Calu3 (cell line): ENCODE measurements around the gene SYMPK. TPM values are rescaled to one million over a fixed set of nuclear protein-coding genes. Genes with fewer than 3 reads are reported as not detected.

ENCODE experiments used
- BruUV-seq: library from RNA; stranded (reverse); fragments of 400-500 nt; replicated peaks from 2 replicates; lab custom pipeline; 2021; lab: Mats Ljungman, UMichigan
- CTCF ChIA-PET: fragments of 300-600 bp; sonication (Branson Sonifier 250); formaldehyde crosslinking; loops from one replicate; lab custom pipeline; 2022; ENCODE audit warnings: antibody characterized with exemption; lab: Charles Lee
- DNase-seq: peaks from one replicate; pipeline ENCODE4 v3.0.0; 2022
- H3K27ac Mint-ChIP-seq: one replicate; pipeline ENCODE4 v1.8.0; 2022; ENCODE audit warnings: mixed read lengths; ENCODE audit not compliant: unreplicated experiment
- H3K27me3 Mint-ChIP-seq: one replicate; pipeline ENCODE4 v1.8.0; 2022; ENCODE audit warnings: mixed read lengths; ENCODE audit not compliant: unreplicated experiment
- H3K36me3 Mint-ChIP-seq: one replicate; pipeline ENCODE4 v1.8.0; 2022; ENCODE audit warnings: mild to moderate bottlenecking, moderate library complexity, mixed read lengths; ENCODE audit not compliant: insufficient read depth, unreplicated experiment
- H3K4me1 Mint-ChIP-seq: one replicate; pipeline ENCODE4 v1.8.0; 2022; ENCODE audit warnings: mild to moderate bottlenecking, low read depth, mixed read lengths; ENCODE audit not compliant: unreplicated experiment
- H3K4me3 Mint-ChIP-seq: one replicate; pipeline ENCODE4 v1.8.0; 2022; ENCODE audit warnings: mild to moderate bottlenecking, low read depth, moderate library complexity, mixed read lengths; ENCODE audit not compliant: unreplicated experiment
- H3K9me3 Mint-ChIP-seq: one replicate; pipeline ENCODE4 v1.8.0; 2022; ENCODE audit warnings: low read depth, mixed read lengths; ENCODE audit not compliant: unreplicated experiment
- CTCF ChIP-seq: fragments of 200-600 bp; IDR thresholded peaks from one replicate; pipeline ENCODE4 v1.8.0; 2022; ENCODE audit warnings: antibody characterized with exemption; ENCODE audit not compliant: unreplicated experiment
- intact Hi-C: fragments of 100-400 bp; cut with micrococcal nuclease; formaldehyde crosslinking; loops from one replicate; pipeline ENCODE4 v1.10.0; 2022; ENCODE audit not compliant: unreplicated experiment
- total RNA-seq: library from RNA; stranded (reverse); gene quantifications from 2 replicates; pipeline ENCODE4 v1.2.3, GENCODE V29; 2022

SYMPK gene
- total RNA-seq, 1 experiment from 2014 or later, result 130 TPM

DNA sequence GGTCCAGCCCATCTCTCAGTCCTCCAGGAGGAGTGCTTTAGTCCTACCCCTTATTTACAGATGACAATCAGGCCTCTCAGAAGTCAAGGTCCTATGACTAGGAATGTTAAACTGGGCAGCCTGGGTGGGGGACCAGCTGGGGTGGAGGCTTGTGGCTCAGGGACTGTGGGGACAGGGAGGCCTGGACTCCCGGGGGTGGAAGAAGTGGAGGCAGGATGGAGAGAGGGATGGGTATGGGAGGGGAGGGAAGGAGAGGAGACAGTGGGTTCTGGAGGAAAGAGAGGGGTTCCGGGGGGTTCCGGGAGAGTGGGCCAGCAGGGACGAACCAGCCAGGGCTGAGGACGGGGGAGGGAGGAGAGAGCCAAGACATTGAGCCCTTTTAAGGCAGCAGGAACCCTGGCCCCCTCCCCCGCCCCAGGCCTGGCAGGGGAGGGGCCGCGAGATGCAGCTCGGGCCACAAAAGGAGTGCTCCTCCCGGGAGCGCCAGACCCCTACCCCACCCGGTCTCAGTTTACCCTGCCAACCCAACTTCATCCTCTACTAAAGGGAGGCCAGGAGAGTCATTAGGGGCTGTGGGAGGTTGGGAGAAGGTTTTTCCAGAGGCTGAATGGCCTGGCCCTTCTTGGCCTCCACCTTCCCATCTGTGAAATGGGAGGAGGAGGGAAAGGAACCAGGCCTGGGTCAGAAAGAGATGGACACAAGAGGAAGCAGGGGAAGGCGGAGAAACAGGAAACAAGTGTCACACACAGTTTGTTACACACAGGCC, 82.3 kb downstream of the SYMPK start:
- intact Hi-C loops, result no loop called here
- TF ChIP-seq CTCF, result no peak
- DNase-seq, result no peak
- Mint-ChIP-seq H3K36me3 (peaks cover 62% of the 10 kb centered on the region), H3K4me3 (no peak overlapping the region), H3K4me1 (peaks cover 17% of the 10 kb centered on the region), H3K27me3 (no peaks in the 10 kb centered on the region), H3K27ac (peak overlapping the region; percentile 12), H3K9me3 (no peaks in the 10 kb centered on the region)
- no TSS peak for BruUV-seq
- CTCF ChIA-PET, result interaction anchor here (0.6 to 3.4 kb wide), 3 partner anchors 8 to 224 kb away, joined by 3 to 17 read pairs (median 8); partner anchors contain the start of gene SIX5

GRCh38 chr19:45780146-45780447, 82.8 kb downstream of the SYMPK start:
- no peaks in the 10 kb centered on the region for H3K27me3 Mint-ChIP-seq
- peaks cover 58% of the 10 kb centered on the region for H3K36me3 Mint-ChIP-seq
- no peak overlapping the region for H3K4me3 Mint-ChIP-seq
- no peaks in the 10 kb centered on the region for H3K9me3 Mint-ChIP-seq
- peaks cover 17% of the 10 kb centered on the region for H3K4me1 Mint-ChIP-seq
- CTCF ChIA-PET, result no interaction called here
- intact Hi-C loops, result no loop called here
- BruUV-seq, result no TSS peak
- peak overlapping the region; percentile 18 for H3K27ac Mint-ChIP-seq
- TF ChIP-seq CTCF, result no peak
- DNase-seq, result no peak

DNA sequence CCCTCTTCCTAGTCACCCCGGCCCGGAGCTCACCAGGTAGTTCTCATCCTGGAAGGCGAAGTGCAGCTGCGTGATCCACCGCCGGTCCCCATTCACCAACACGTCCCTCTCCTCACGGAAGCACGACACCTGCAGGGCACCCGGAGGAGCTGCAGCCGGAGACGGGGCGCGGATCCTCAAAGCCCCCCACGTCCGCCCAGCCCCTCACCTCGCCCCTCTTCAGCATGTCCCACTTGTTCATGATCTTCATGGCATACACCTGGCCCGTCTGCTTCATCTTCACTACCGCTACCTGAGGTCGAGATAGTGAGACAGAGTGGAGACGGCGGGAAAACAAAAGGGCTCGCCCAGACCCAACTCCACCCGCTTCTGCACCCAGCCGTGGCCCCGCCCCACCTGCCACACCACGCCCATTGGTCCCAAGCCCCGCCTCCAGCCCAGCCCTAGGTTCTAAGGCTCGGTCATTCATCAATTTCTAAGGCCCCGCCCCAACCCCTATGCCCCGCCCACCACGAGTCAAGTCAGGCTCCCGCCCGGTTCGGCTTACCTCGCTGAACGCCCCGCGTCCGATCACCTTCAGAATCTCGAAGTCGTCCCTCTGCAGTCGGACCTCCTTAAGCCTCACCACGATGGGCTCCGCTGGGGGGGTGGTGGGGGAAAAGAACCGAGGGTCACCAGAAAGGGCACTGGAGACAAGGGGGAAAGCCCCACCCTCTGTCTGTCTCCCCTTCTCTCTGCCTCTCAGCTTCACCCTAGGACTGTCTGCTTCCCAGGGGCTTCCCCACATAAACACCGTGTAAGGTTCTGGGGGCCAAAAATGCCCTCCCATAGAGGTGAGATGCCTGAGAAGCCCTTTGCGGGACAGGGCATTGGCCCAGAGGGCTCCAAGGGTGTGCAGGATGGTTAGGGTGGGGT, 83.5 kb downstream of the SYMPK start:
- no TSS peak for BruUV-seq

More for the DNA sequence above, 83.5 kb downstream of the SYMPK start:
- no peak overlapping the region for H3K4me3 Mint-ChIP-seq
- H3K27me3 Mint-ChIP-seq, result no peaks in the 10 kb centered on the region
- peak overlapping the region; percentile 18 for H3K27ac Mint-ChIP-seq
- H3K4me1 Mint-ChIP-seq, result peaks cover 17% of the 10 kb centered on the region
- intact Hi-C loops, result no loop called here
- H3K9me3 Mint-ChIP-seq, result no peaks in the 10 kb centered on the region
- peak; percentile 41 for DNase-seq
- CTCF ChIA-PET, result interaction anchor here (0.7 kb wide), 1 partner anchor 13 kb away, joined by 4 read pairs; the partner anchor contains the start of gene DMWD
- peaks cover 63% of the 10 kb centered on the region for H3K36me3 Mint-ChIP-seq
- no peak for TF ChIP-seq CTCF
